ENCODE data around the gene SLC41A1. TPM values are rescaled to one million over a fixed set of nuclear protein-coding genes. Genes with fewer than 3 reads are reported as not detected.

The SLC41A1 gene
- total and polyA plus RNA-seq, 9 of the 15 experiments (the other 6 are each of a cell fraction or from before 2014, with no cell fraction given), result 4.1 to 29.3 (median 11.4) TPM

DNA sequence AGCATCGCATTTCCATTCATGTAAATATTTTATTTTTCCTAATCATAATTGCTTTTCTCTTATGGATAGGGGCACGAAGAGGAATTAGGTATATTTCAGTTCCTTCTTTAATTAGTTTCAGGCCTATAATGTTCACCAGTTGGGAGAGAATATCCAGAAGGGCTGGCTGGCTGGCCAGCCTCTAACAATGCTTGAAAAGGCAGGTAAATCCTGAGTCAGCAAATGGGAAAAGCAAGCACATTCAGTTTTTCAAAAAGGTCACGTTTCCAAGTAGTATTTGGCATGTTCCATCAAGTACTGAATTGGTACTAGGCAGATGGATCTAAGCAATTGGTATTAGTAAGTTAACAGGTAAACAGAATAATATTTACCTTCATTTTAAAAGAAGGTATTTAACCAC lies 45.8 kb downstream of the SLC41A1 start (continued):
- TF ChIP-seq MGA (IDR thresholded peaks at IDR 0.05), result no peak
- TF ChIP-seq RFX7 (CRISPR knock-in tag; IDR thresholded peaks at IDR 0.05), result no peak
- TF ChIP-seq C11orf30 (IDR thresholded peaks at IDR 0.05; ENCODE audit: low read depth), result peak; percentile 86
- no peak for TF ChIP-seq CHD4 (IDR thresholded peaks at IDR 0.05; ENCODE audit: insufficient read depth, insufficient replicate concordance, low read depth, low read length, poor library complexity, severe bottlenecking)
- TF ChIP-seq MAFG (tag; conservative IDR thresholded peaks at IDR 0.05), result peak; percentile 75
- no peak for TF ChIP-seq ZSCAN29 (IDR thresholded peaks at IDR 0.05)
- peak; percentile 83 for TF ChIP-seq MAFK (IDR thresholded peaks at IDR 0.05; ENCODE audit: low read length)
- no peak for TF ChIP-seq GTF2E2 (tag; IDR thresholded peaks at IDR 0.05)
- TF ChIP-seq ZNF316 (IDR thresholded peaks at IDR 0.05), result peak; percentile 90

Data from K562 (cell line).